GM12875 (cell line): ENCODE data around the gene CNGB1.
"Not testable (repeated sequence)": the region's sequence is repeated elsewhere in the genome, so short reads cannot be mapped to it uniquely, and the experiment has no call there.

Source experiments
- H3K4me3 ChIP-seq: one replicate; pipeline ENCODE4 v1.5.1; 2011; ENCODE audit warnings: low read depth, low read length, control low read depth
- CTCF ChIP-seq: IDR thresholded peaks from 2 replicates; pipeline ENCODE4 v1.5.1; 2011; ENCODE audit warnings: low read depth, mild to moderate bottlenecking, control low read depth, inconsistent platforms, low read length, moderate library complexity, borderline replicate concordance; ENCODE audit not compliant: insufficient read depth

CNGB1 gene

GRCh38 chr16:57920880-57921229, 50.1 kb downstream of the CNGB1 start:
- H3K4me3 ChIP-seq = no peak overlapping the region
- TF ChIP-seq CTCF = no peak

- TF ChIP-seq CTCF = no peak
- H3K4me3 ChIP-seq = no peak overlapping the region
Measured at GRCh38 chr16:57920215-57920879, 50.6 kb downstream of the CNGB1 start.

DNA sequence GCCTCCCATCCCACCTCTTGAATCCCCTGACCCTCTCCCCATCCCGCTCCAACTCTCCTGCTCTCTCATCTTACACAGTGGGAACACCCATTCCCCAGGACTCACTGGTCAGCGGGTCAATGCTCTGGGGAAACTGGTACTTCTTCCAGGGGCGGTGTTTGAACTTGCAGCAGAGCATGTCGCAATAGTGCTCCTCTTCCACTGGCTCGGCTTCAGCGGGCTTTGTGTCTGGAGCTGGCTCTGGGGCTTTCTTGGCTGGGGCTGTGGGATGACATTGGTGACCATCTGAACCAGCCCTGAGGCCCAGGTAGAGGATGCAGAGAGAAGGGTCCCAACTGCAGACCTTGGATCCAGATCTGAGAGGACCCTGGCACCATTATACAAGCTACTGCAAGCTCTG, 51.9 kb downstream of the CNGB1 start:
- no peak for TF ChIP-seq CTCF
- no peak overlapping the region for H3K4me3 ChIP-seq

- no peak for TF ChIP-seq CTCF
- H3K4me3 ChIP-seq = no peak overlapping the region
Measured at GRCh38 chr16:57918444-57918843, 52.5 kb downstream of the CNGB1 start.

DNA sequence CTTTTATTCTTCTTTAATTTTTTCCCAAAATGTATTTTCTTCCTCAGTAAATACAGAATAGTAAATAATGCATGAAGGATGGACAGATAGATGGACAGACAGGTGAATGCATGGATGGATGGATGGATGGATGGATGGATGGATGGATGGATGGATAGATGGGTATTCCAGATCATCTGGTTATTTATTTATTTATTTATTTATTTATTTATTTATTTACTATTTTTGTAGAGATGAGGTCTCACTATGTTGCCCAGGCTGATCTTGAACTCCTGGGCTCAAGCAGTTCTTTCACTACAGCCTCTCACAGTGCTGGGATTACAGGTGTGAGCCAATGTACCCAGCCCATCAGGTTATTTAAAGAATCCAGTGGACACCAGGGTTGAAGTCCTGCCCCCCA, 53.0 kb downstream of the CNGB1 start:
- not testable (repeated sequence) for H3K4me3 ChIP-seq

DNA sequence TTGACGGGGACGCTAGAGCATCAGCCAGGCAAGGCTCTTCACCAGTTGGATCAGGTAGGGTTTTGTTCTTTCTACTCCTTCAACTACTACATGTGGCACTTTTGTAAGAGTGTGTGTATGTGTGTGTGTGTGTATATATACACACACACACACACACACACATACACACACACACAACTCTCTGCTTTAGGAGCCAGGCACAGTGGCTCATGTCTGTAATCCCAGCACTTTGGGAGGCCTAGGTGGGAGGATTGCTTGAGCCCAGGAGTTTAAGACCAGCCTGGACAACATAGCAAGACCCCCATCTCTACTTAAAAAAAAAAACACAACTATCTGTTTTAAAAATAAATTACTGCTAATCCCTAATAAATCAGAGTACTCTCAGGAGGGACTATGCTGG, 53.4 kb downstream of the CNGB1 start:
- H3K4me3 ChIP-seq = not testable (repeated sequence)

DNA sequence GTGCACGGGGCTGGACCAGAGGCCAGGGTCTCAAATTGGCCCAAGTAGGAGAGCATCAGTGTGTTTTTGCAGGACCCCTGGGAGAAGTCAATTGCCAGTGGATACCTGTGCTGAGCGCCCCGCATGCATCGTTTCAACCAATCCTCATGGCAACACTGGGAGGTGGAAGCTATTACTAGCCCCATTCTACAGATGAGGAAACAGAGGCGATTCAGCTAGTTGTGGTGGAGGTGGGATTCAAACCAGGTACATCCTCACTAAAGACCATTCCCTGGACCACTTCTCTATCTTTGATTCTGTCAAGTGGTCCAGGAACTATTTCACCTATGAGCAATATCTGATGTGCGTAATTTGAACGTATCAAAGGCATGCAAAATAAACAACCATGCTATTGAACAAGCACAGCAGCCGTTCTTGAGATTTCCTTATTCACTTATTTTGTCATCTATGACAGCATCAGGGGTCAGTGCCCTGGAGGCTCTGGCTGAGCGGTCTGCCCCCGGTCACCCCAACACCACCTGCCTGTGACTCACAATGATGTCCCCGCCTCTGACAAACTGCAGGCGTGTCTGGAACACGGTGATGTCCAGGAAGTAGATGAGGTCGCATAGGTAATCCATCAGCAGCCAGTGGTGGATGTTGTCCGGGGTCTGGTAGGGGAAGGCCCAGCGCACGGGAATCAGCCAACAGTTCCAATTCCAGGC, 54.0 kb downstream of the CNGB1 start:
- H3K4me3 ChIP-seq = no peak overlapping the region
- no peak for TF ChIP-seq CTCF

DNA sequence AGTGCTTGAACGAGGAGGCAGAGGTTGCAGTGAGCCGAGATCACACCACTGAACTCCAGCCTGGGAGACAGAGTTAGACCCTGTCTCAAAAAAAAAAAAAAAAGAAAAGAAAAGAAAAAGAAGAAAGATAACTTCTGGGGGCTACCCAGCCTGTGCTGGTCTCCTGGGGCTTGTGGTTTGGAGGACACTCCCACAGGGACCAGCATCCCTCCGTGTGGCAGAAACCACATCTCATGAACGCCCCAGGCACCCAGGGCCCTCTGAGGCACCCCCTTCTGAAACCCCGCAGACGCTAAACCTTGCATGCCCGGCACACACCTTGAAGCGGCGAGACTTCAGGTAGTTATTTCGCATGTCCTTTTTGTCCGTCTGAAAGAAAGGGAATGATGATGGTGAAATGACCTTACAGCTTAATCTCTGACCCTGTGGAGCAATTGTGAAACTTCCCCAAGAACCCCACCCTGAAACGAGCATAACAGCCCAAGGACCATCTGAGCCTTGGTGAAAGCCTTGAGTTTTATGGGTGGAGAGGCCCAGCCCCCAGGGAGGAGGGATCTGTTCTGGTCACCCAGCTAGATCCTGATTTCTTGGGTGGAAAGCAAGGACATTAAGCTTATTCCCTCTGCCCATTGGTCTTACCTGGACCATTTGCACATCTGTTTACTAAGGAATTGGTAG, 55.0 kb downstream of the CNGB1 start:
- no peak overlapping the region for H3K4me3 ChIP-seq
- TF ChIP-seq CTCF = no peak
